NCI-H748 (cell line): ENCODE results near the gene MT1A.

ENCODE experiments used
- DNase-seq: peaks from one replicate; lab custom pipeline; 2025; ENCODE audit not compliant: unreplicated experiment; lab: John Stamatoyannopoulos, UW

Gene MT1A

DNA sequence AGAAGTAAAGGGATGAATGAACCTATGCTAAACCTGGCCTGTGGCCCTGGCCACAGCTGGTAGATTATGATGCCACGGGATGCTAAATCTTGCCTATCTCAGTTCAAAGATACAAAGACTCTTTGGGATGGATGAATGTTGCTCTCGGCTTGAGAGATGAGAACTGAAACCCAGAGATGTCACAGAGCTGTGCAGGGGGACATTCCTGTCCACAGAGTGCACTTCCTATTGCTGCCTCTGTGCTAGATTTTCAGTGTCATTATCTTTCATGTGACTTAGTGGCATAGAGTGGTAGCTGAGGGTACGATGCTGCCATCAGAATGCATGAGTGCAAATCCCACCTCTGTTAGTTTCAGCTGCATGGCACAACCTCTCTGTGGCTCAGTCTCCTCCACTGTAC is 8.3 kb upstream of the MT1A start:
- DNase-seq, result no peak

DNA sequence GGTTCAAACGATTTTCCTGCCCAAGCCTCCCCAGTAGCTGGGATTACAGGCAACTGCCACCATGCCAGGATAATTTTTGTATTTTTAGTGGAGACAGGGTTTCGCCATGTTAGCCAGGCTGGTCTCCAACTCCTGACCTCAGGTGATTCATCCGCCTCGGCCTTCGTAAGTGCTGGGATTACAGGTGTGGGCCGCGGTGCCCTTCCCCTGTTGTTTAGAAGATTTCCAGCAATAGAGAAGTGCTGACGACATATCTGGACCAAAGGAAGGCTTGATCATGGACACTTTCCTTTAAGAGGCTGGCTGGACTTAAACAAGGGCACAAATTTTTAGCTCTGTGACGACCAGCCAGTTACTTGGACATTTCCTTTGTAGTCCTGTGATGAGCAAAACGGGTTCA is 7.3 kb upstream of the MT1A start:
- no peak for DNase-seq

DNA sequence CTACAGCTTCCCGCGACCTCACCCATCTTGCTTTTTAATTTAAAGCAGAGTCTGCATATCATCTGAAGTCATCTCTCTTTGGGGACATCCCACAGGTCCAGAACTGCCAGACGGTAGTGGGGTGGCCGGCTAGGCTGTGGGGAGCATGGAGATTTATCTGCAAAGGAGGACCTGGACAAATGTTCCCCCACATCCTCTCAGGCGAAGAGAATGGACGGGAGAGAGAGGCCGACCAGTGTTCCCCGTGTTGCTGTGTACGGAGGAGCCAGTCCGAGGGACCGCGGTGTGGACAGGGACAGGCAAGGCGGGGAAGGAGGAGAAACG is 6.7 kb upstream of the MT1A start:
- no peak for DNase-seq

- DNase-seq, result no peak
Observed at GRCh38 chr16:56632156-56632847, 6.2 kb upstream of the MT1A start, which contains the start of gene MT1M. MT1M (plus strand) TSS chr16:56632659; CDS start chr16:56632732, 73 bp downstream.

DNA sequence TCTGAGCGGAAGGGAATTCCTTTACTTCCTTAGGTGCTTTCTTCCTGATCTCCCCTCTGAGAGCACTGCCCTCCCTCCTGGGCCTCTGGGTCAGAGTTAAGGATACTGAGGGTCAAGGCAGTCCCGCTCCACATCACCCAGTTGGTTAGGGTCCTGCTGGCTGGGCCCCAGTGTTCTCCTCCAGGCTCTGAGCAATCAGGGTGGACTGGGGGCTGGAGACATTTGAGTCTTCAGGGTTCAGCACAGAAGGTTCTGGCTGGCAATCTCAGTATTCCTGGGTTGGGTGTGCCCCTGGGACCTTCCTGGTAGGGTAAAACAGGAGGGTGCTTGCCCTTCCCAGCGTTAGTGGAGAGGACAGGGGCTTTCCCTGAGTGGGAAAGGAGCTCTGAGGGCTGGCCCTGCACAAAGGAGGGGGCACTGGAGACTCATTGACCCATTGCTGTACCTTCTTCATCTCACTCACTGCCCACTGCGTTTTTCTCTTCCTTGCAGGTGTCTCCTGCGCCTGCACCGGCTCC is 5.6 kb upstream of the MT1A start:
- DNase-seq, result no peak

GRCh38 chr16:56633535-56633934 is 4.9 kb upstream of the MT1A start:
- no peak for DNase-seq

GRCh38 chr16:56634715-56635440 is 3.6 kb upstream of the MT1A start:
- no peak for DNase-seq

DNA sequence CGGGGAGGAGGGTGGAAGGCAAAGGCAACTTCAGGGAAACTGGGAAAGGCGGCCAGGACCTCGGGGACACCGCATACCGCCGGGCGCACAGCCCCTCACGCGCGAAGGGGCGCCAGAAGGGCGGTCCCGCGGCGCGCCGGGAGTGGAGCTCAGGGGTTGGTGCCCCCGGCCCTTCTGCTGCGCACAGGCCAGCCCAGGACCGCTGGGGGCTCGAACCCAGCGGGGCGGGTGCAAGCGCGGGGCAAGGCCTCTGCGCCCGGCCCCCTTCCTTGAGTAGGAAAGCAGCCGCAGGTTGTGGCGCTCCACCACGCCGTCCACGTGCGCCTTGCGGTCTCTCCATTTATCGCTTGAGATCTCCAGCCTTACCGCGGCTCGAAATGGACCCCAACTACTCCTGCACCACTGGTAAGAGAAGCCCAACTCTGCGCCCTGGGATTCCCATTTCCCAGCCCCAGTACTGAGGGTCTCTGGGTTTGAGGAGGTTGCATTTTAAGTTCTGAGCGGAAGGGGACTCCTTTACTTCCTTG is 3.0 kb upstream of the MT1A start:
- no peak for DNase-seq

DNA sequence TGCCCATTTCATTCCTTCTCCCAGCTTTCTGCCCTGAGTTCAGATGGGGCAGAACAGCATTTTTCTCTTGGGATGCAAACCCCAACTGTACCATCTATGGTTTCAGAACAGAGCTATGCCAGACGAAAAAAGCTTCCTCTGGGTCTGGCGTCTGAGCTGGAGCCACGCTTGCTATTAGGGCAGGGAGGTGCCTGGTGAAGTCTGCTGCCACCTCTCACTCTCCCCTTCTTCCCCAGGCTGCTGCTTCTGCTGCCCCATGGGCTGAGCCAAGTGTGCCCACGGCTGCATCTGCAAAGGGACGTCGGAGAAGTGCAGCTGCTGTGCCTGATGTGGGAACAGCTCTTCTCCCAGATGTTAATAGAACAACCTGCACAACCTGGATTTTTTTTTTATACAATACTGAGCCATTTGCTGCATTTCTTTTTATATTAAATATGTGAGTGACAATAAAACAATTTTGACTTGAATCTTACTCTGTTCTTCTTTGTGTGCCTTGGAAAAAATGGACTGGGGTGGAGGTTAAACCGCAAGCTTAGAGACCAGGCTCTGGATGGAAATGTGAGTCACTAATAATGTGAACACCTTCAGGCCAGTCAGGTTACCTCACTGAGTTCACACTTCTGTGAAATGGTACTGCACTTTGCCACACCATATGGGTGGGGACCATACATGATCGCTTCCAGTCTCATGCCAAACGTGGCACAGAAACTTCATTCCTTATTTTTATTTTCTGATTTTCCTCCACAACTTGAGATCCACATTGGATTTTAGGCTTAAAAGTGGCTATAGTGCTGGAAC is 1.7 kb upstream of the MT1A start:
- no peak for DNase-seq

DNA sequence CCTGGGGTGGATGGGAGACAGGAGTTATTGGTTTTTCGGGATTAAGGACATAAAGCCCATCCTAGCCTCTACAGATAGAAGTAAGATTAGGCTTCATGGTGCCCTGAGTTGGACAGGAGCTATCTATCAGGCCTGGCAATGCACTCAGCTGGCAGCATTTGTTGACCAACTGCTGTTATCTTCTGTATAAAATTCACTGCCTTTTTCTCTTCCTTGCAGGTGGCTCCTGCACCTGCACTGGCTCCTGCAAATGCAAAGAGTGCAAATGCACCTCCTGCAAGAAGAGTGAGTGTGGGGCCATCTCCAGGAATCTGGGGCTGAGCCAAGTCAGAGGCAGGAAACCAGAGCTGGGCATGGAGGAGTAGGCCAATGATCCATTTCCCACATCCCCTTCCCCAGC is 579 bp downstream of the MT1A start:
- DNase-seq, result no peak

DNA sequence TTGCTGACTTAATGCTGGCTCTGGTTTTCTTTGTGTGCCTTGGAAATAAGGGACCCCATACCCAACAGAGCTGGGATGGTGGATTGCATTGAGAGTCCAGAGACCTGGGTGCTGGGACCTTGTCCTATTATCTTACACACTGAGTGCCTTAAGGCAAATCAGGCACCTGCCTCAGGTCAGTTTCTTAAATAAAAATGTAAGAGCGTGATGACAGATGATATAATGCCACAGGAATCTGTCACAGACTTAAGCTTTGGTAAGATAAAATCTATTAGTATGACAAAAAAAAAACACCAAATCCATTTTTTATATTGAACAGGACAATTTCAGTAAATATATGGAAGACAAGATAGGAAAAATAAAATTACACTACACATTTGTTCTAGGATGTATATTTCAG is 1.6 kb downstream of the MT1A start:
- no peak for DNase-seq

DNA sequence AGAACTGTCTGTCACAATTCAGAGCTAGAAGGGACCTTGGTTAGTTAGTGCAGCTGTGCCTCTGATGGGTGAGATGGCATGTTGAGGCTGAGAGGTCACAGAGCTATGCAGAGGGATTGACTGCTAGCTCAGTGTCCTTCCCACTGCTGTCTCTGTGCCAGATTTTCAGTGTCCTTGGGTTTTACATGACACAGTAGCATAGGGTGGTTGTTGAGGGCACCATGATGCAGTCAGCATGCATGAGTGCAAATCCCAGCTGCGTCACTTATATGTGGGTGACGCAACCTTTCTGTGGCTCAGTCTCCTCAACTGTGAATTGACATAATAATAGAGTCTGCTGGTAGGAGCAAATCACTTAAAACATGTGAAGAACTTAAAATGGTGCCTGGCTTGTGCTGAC is 2.7 kb downstream of the MT1A start:
- DNase-seq, result no peak

- no peak for DNase-seq
Observed at GRCh38 chr16:56643080-56643778, 4.8 kb downstream of the MT1A start.

- no peak for DNase-seq
Observed at GRCh38 chr16:56643833-56644232, 5.4 kb downstream of the MT1A start.

DNA sequence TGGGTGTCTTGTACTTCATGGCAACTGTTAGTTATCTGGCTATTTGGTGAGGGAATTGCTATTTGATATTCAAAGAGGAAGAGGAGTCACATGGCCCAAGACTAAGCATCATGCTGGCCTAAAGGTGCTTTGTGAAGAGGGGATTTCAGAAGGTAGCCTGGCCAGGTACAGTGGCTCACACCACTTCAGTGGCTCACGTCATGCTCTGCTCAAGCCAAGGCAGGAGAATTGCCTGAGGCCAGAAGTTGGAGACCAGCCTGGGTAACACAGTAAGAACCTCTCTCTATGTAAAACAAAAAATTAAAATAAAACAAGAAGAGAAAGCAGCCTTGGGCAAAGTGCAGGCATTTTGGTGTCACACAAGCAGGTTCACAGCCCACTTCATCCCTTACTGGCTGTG is 6.8 kb downstream of the MT1A start:
- DNase-seq, result no peak

- DNase-seq, result no peak
Observed at GRCh38 chr16:56645838-56646237, 7.4 kb downstream of the MT1A start.

- DNase-seq, result no peak
Observed at GRCh38 chr16:56647641-56648431, 9.4 kb downstream of the MT1A start.

- no peak for DNase-seq
Observed at GRCh38 chr16:56649271-56649670, 10.8 kb downstream of the MT1A start.

DNA sequence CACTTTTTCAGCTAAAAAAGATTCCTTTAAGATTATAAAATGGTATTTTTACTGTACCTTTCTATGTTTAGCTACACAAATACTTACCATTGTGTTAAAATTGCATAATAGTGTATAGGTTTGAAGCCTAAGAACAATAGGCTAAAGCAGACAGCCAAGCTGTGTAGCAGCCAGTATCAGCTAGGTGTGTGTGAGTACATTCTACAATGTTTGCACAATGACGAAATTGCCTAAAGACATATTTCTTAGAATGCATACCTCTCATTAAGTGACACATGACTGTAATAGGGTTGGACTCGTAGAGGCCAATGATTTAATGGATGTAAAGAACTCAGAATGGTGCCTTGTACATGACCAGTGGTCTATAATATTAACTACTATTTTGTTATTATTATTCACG is 11.4 kb downstream of the MT1A start:
- DNase-seq, result no peak

GRCh38 chr16:56651586-56651985 is 13.1 kb downstream of the MT1A start, which contains the start of gene MT1B:
MT1B (plus strand) TSS chr16:56651886; CDS start chr16:56651954, 68 bp downstream.
- DNase-seq, result no peak
